Measurements from ENCODE around the gene ATG4D. TPM values are rescaled to one million over a fixed set of nuclear protein-coding genes. Genes with fewer than 3 reads are reported as not detected.

ATG4D gene
- total and polyA plus RNA-seq, 10 of the 15 experiments (the other 5 are each of a cell fraction or from before 2014, with no cell fraction given) = 0.39 to 28.7 (median 13.4) TPM

- 0 out of 2 replicates have a peak, but pooled peaks have one; percentile 45 for TF ChIP-seq ZNF687 (IDR thresholded peaks at IDR 0.05)
- 0 out of 2 replicates have a peak, but pooled peaks have one; percentile 45 for TF ChIP-seq ZNF24 (IDR thresholded peaks at IDR 0.05)
- TF ChIP-seq JUND (IDR thresholded peaks at IDR 0.05; ENCODE audit: low read depth, low read length) = no peak
- no peak for TF ChIP-seq PAX8 (IDR thresholded peaks at IDR 0.05)
- TF ChIP-seq ZBTB11 (CRISPR knock-in tag; IDR thresholded peaks at IDR 0.05) = no peak
- no peak for TF ChIP-seq SREBF2 (IDR thresholded peaks at IDR 0.05; ENCODE audit: low read length)
- no peak for TF ChIP-seq FOS (IDR thresholded peaks at IDR 0.05; ENCODE audit: borderline replicate concordance, extremely low read depth, insufficient read length)
- no peak for TF ChIP-seq SUZ12 (IDR thresholded peaks at IDR 0.05; ENCODE audit: unreplicated experiment)
- TF ChIP-seq ZZZ3 (IDR thresholded peaks at IDR 0.05; ENCODE audit: control insufficient read depth, insufficient read length, low read depth) = no peak
- TF ChIP-seq RB1 (IDR thresholded peaks at IDR 0.05; ENCODE audit: borderline replicate concordance) = peak; percentile 44; the same call in 1 of the 2 replicates
- no peak for TF ChIP-seq ZNF207 (IDR thresholded peaks at IDR 0.05; ENCODE audit: borderline replicate concordance)
- no peak for TF ChIP-seq MAX (IDR thresholded peaks at IDR 0.05; ENCODE audit: low read depth, low read length)
- TF ChIP-seq IKZF1 (conservative IDR thresholded peaks at IDR 0.05) = peak; percentile 73; the same call in 1 of the 2 replicates
- no peak for TF ChIP-seq POLR2AphosphoS2 (IDR thresholded peaks at IDR 0.05; ENCODE audit: low read depth, low read length)
- TF ChIP-seq SUPT20H (IDR thresholded peaks at IDR 0.05; ENCODE audit: borderline replicate concordance, control insufficient read depth, low read depth, low read length) = no peak
- TF ChIP-seq HDAC2 (IDR thresholded peaks at IDR 0.05) = no peak
- TF ChIP-seq CBX5 (IDR thresholded peaks at IDR 0.05; ENCODE audit: low read depth) = no peak
- no peak for TF ChIP-seq E2F8 (IDR thresholded peaks at IDR 0.05; ENCODE audit: low read depth, partially characterized antibody)
- no peak for TF ChIP-seq MYB (IDR thresholded peaks at IDR 0.05; ENCODE audit: borderline replicate concordance, low read depth, low read length)
- 0 out of 2 replicates have a peak, but pooled peaks have one; percentile 64 for TF ChIP-seq ZNF217 (IDR thresholded peaks at IDR 0.05)
Measured at GRCh38 chr19:10568062-10568825, 24.5 kb downstream of the ATG4D start (continued).

All from GM12878 (cell line).